SJSA1 (cell line): ENCODE data around the gene COLQ. TPM values are rescaled to one million over a fixed set of nuclear protein-coding genes. Genes with fewer than 3 reads are reported as not detected.

Source experiments
- DNase-seq, 2 experiments: peaks; one replicate each; pipeline ENCODE4 v3.0.0-alpha.2; 2015 to 2020; ENCODE audit warnings: low spot score in 2 of 2, low read depth in 1 of 2
- H3K27ac ChIP-seq: fragments of 250-450 bp; sonication (Bioruptor Pico); 2 replicates; pipeline ENCODE4 v1.5.1; 2020; ENCODE audit warnings: mild to moderate bottlenecking, moderate library complexity
- H3K27me3 ChIP-seq: fragments of 250-450 bp; sonication (Bioruptor Pico); replicated peaks from 2 replicates; pipeline ENCODE4 v1.5.1; 2020; ENCODE audit warnings: mild to moderate bottlenecking, moderate library complexity
- H3K36me3 ChIP-seq: fragments of 250-450 bp; sonication (Bioruptor Pico); 2 replicates; pipeline ENCODE4 v1.5.1; 2020; ENCODE audit warnings: mild to moderate bottlenecking
- H3K4me1 ChIP-seq: fragments of 250-450 bp; sonication (Bioruptor Pico); replicated peaks from 2 replicates; pipeline ENCODE4 v1.6.1; 2021; ENCODE audit warnings: mild to moderate bottlenecking
- H3K4me3 ChIP-seq: fragments of 250-450 bp; sonication (Bioruptor Pico); 2 replicates; pipeline ENCODE4 v1.5.1; 2020; ENCODE audit warnings: mild to moderate bottlenecking
- H3K9me3 ChIP-seq: fragments of 250-450 bp; sonication (Bioruptor Pico); replicated peaks from 2 replicates; pipeline ENCODE4 v1.5.1; 2020; ENCODE audit warnings: mild to moderate bottlenecking
- total RNA-seq: library from RNA; depleted of rRNA; stranded (reverse); fragments of >200 nt; shearing (Covaris generic); gene quantifications from 2 replicates; pipeline ENCODE4 v1.2.3, GENCODE V29; 2014

The COLQ gene
- total RNA-seq, 1 experiment from 2014 or later = 0.29 TPM

- Histone ChIP-seq H3K4me1 (no peaks in the 10 kb centered on the region), H3K36me3 (no peaks in the 10 kb centered on the region), H3K27me3 (no peaks in the 10 kb centered on the region), H3K27ac (no peak overlapping the region), H3K4me3 (no peak overlapping the region), H3K9me3 (no peaks in the 10 kb centered on the region)
- no peak for DNase-seq
Observed at GRCh38 chr3:15512166-15512565, 9.3 kb downstream of the COLQ start.

GRCh38 chr3:15511156-15511555, 10.3 kb downstream of the COLQ start:
- no peaks in the 10 kb centered on the region for H3K9me3 ChIP-seq
- DNase-seq = no peak
- no peak overlapping the region for H3K4me3 ChIP-seq
- H3K36me3 ChIP-seq = no peaks in the 10 kb centered on the region
- H3K27ac ChIP-seq = no peak overlapping the region
- no peaks in the 10 kb centered on the region for H3K27me3 ChIP-seq
- H3K4me1 ChIP-seq = no peaks in the 10 kb centered on the region

- Histone ChIP-seq H3K27me3 (no peaks in the 10 kb centered on the region), H3K9me3 (no peaks in the 10 kb centered on the region), H3K27ac (no peak overlapping the region), H3K4me3 (no peak overlapping the region), H3K4me1 (no peaks in the 10 kb centered on the region), H3K36me3 (no peaks in the 10 kb centered on the region)
- no peak for DNase-seq
Observed at GRCh38 chr3:15510493-15510892, 11.0 kb downstream of the COLQ start.

- Histone ChIP-seq H3K4me1 (no peaks in the 10 kb centered on the region), H3K27ac (no peak overlapping the region), H3K9me3 (no peaks in the 10 kb centered on the region), H3K27me3 (no peaks in the 10 kb centered on the region), H3K4me3 (no peak overlapping the region), H3K36me3 (no peaks in the 10 kb centered on the region)
- no peak for DNase-seq
Observed at GRCh38 chr3:15506571-15506970, 14.9 kb downstream of the COLQ start.

- Histone ChIP-seq H3K4me1 (no peaks in the 10 kb centered on the region), H3K4me3 (no peak overlapping the region), H3K36me3 (no peaks in the 10 kb centered on the region), H3K27ac (no peak overlapping the region), H3K27me3 (no peaks in the 10 kb centered on the region), H3K9me3 (no peaks in the 10 kb centered on the region)
- no peak for DNase-seq
Observed at GRCh38 chr3:15505479-15506165, 15.9 kb downstream of the COLQ start.

- no peaks in the 10 kb centered on the region for H3K27me3 ChIP-seq
- DNase-seq = no peak
- H3K36me3 ChIP-seq = no peaks in the 10 kb centered on the region
- H3K9me3 ChIP-seq = no peaks in the 10 kb centered on the region
- H3K27ac ChIP-seq = no peak overlapping the region
- no peak overlapping the region for H3K4me3 ChIP-seq
- H3K4me1 ChIP-seq = no peaks in the 10 kb centered on the region
Observed at GRCh38 chr3:15502616-15503015, 18.9 kb downstream of the COLQ start.

- no peak for DNase-seq
- Histone ChIP-seq H3K36me3 (no peaks in the 10 kb centered on the region), H3K4me3 (no peak overlapping the region), H3K9me3 (no peaks in the 10 kb centered on the region), H3K27me3 (no peaks in the 10 kb centered on the region), H3K27ac (no peak overlapping the region), H3K4me1 (peaks cover 6% of the 10 kb centered on the region)
Observed at GRCh38 chr3:15501126-15501525, 20.4 kb downstream of the COLQ start.

GRCh38 chr3:15500107-15500724, 21.3 kb downstream of the COLQ start:
- H3K9me3 ChIP-seq = no peaks in the 10 kb centered on the region
- no peaks in the 10 kb centered on the region for H3K36me3 ChIP-seq
- no peak for DNase-seq
- H3K27me3 ChIP-seq = no peaks in the 10 kb centered on the region
- peaks cover 15% of the 10 kb centered on the region for H3K4me1 ChIP-seq
- H3K27ac ChIP-seq = no peak overlapping the region
- H3K4me3 ChIP-seq = no peak overlapping the region

GRCh38 chr3:15499536-15499935, 22.0 kb downstream of the COLQ start:
- peaks cover 15% of the 10 kb centered on the region for H3K4me1 ChIP-seq
- no peaks in the 10 kb centered on the region for H3K27me3 ChIP-seq
- H3K9me3 ChIP-seq = no peaks in the 10 kb centered on the region
- no peak overlapping the region for H3K27ac ChIP-seq
- no peaks in the 10 kb centered on the region for H3K36me3 ChIP-seq
- no peak overlapping the region for H3K4me3 ChIP-seq
- no peak for DNase-seq

GRCh38 chr3:15498431-15499214, 22.9 kb downstream of the COLQ start:
- no peaks in the 10 kb centered on the region for H3K27me3 ChIP-seq
- DNase-seq = no peak
- no peak overlapping the region for H3K4me3 ChIP-seq
- H3K4me1 ChIP-seq = peaks cover 15% of the 10 kb centered on the region
- no peak overlapping the region for H3K27ac ChIP-seq
- H3K9me3 ChIP-seq = no peaks in the 10 kb centered on the region
- H3K36me3 ChIP-seq = no peaks in the 10 kb centered on the region

GRCh38 chr3:15497964-15498363, 23.5 kb downstream of the COLQ start:
- Histone ChIP-seq H3K27ac (no peak overlapping the region), H3K4me3 (no peak overlapping the region)

GRCh38 chr3:15496341-15496664, 25.2 kb downstream of the COLQ start:
- H3K36me3 ChIP-seq = no peaks in the 10 kb centered on the region
- no peaks in the 10 kb centered on the region for H3K9me3 ChIP-seq
- peaks cover 15% of the 10 kb centered on the region for H3K4me1 ChIP-seq
- no peak overlapping the region for H3K27ac ChIP-seq
- H3K4me3 ChIP-seq = no peak overlapping the region
- no peak for DNase-seq
- H3K27me3 ChIP-seq = no peaks in the 10 kb centered on the region

More at GRCh38 chr3:15497964-15498363, 23.5 kb downstream of the COLQ start:
- no peak for DNase-seq
- no peaks in the 10 kb centered on the region for H3K9me3 ChIP-seq
- H3K36me3 ChIP-seq = no peaks in the 10 kb centered on the region
- H3K27me3 ChIP-seq = no peaks in the 10 kb centered on the region
- peaks cover 15% of the 10 kb centered on the region for H3K4me1 ChIP-seq

GRCh38 chr3:15495461-15496340, 25.8 kb downstream of the COLQ start:
- Histone ChIP-seq H3K27ac (no peak overlapping the region), H3K27me3 (no peaks in the 10 kb centered on the region), H3K9me3 (no peaks in the 10 kb centered on the region), H3K4me1 (peaks cover 15% of the 10 kb centered on the region), H3K4me3 (no peak overlapping the region), H3K36me3 (no peaks in the 10 kb centered on the region)
- peak in 1 of 2 experiments; percentile 23 for DNase-seq
